Measurements from ENCODE around the gene ADNP2.

The ADNP2 gene

DNA sequence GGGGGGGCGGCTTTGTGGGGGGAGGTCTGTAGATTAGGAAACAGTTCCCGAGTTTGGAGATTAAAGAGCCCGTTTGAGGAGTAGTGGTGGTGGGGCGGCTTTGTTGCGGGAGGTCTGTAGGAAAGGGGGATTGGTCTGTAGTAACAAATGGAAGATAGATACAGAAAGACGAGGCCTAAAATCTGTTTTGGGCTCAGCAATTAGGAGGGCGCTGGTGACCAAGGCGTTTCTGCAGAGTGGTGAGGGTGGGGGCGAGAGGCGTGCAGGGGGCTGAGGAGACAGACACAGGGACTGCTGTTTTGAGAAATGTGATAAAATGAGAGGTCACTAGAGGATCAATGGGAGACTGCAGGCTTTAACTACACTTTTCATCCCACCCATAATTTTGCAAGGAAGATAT is 1.6 kb upstream of the ADNP2 start:
- H3K9ac ChIP-seq (ENCODE audit: low read length) = no peak overlapping the region

DNA sequence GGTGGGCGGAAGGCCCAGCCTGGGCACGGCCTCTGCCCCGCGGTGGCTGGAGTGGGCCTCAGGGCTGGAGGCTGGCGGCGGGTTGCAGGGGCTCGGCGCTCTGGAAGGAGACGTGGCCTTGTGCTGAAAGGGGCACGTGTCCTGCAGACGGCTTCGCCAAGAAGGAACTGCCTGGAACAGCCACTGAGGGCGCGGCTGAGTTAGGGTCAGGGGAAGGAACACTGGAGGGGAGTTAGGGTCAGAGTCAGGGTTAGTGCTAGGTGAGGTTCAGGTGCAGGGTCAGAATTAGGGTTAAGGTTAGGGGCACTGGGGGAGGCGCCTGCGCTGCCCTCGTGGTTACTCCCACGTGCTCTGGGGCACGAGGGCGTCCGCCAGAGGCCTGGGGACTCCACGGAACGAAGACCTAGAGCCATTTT is 933 bp upstream of the ADNP2 start:
- Histone ChIP-seq H3K9ac (ENCODE audit: low read length) (no peak overlapping the region), H3K27me3 (ENCODE audit: control insufficient read depth, insufficient read depth, low read length) (no peaks in the 10 kb centered on the region), H3K4me1 (ENCODE audit: control insufficient read depth, insufficient read depth, low read length) (peaks cover 54% of the 10 kb centered on the region), H3K9me3 (ENCODE audit: control insufficient read depth, insufficient read depth, low read depth, low read length) (no peaks in the 10 kb centered on the region), H3K36me3 (ENCODE audit: control insufficient read depth, insufficient read depth, low read length) (peaks cover 8% of the 10 kb centered on the region; the same call in 1 of the 2 replicates), H3K27ac (ENCODE audit: low read depth, low read length) (no peak overlapping the region), H3K4me3 (ENCODE audit: low read depth, low read length) (no peak overlapping the region)

More for the DNA sequence above, 1.6 kb upstream of the ADNP2 start:
- Histone ChIP-seq H3K4me3 (ENCODE audit: low read depth, low read length) (no peak overlapping the region), H3K4me1 (ENCODE audit: control insufficient read depth, insufficient read depth, low read length) (peaks cover 50% of the 10 kb centered on the region), H3K9me3 (ENCODE audit: control insufficient read depth, insufficient read depth, low read depth, low read length) (no peaks in the 10 kb centered on the region), H3K27me3 (ENCODE audit: control insufficient read depth, insufficient read depth, low read length) (no peaks in the 10 kb centered on the region), H3K27ac (ENCODE audit: low read depth, low read length) (no peak overlapping the region), H3K36me3 (ENCODE audit: control insufficient read depth, insufficient read depth, low read length) (peaks cover 8% of the 10 kb centered on the region; the same call in 1 of the 2 replicates)

DNA sequence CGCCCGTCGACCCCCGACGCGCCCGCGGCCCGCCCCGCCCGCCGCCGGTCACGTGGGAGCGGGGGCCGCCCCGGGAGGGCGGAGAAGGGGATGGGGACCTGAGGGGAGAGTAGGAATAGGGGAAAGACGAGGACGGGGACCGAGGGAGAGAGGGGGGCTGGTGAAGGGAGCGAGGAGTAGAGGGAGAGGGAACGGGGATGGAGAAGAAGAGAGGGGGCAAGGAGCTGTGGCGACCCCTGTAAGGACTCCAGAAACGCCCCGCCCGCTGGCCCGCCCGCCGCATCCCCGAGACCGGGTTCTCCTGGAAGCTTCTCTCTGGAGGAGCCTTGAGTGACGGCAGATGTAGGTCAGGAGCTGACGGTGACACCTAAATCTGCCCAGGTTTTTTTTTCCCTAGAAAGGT is 615 bp downstream of the ADNP2 start:
- H3K4me3 ChIP-seq (ENCODE audit: low read depth, low read length) = peak overlapping the region; percentile 88
- peak overlapping the region; percentile 78 for H3K9ac ChIP-seq (ENCODE audit: low read length)
- H3K4me1 ChIP-seq (ENCODE audit: control insufficient read depth, insufficient read depth, low read length) = peaks cover 50% of the 10 kb centered on the region
- H3K9me3 ChIP-seq (ENCODE audit: control insufficient read depth, insufficient read depth, low read depth, low read length) = no peaks in the 10 kb centered on the region
- peak overlapping the region; percentile 15; the same call in 1 of the 2 replicates for H3K27ac ChIP-seq (ENCODE audit: low read depth, low read length)
- H3K36me3 ChIP-seq (ENCODE audit: control insufficient read depth, insufficient read depth, low read length) = peaks cover 8% of the 10 kb centered on the region; the same call in 1 of the 2 replicates
- no peaks in the 10 kb centered on the region for H3K27me3 ChIP-seq (ENCODE audit: control insufficient read depth, insufficient read depth, low read length)

DNA sequence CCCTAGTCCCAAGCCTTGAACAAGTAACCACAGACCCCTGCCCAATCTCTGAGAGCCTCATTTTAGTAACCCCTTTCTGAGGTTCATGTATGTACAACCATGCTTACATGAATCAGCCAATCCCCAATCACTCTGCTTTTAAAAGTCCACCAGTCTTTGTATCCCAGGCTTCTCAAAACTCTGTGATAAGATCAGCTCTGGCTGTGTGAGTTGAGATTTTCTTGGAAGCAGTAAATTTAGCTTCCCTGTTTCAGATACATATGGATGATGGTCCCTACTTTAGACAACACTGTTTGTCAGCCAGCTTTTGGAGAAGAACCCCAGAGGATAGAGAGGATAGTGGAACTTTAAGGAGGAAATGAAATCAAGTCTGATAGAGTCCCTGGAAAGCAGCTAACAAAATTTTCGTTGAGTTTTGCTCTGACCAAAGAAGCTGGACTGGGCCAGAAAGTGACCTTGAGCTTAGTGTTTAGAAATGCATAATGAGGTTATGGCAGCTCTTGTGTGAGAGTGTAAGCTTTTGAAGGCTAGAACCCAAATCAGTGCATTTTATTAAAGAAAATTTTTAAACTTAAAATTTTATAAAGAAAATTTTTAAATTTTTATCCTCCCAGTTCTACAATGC is 3.7 kb downstream of the ADNP2 start:
- H3K27me3 ChIP-seq (ENCODE audit: control insufficient read depth, insufficient read depth, low read length) = no peaks in the 10 kb centered on the region
- H3K4me1 ChIP-seq (ENCODE audit: control insufficient read depth, insufficient read depth, low read length) = peaks cover 43% of the 10 kb centered on the region
- H3K9me3 ChIP-seq (ENCODE audit: control insufficient read depth, insufficient read depth, low read depth, low read length) = no peaks in the 10 kb centered on the region
- no peak overlapping the region for H3K9ac ChIP-seq (ENCODE audit: low read length)
- H3K4me3 ChIP-seq (ENCODE audit: low read depth, low read length) = peak overlapping the region; percentile 9; the same call in 1 of the 2 replicates
- H3K27ac ChIP-seq (ENCODE audit: low read depth, low read length) = peak overlapping the region; percentile 53; the same call in 1 of the 2 replicates
- peaks cover 20% of the 10 kb centered on the region for H3K36me3 ChIP-seq (ENCODE audit: control insufficient read depth, insufficient read depth, low read length)

DNA sequence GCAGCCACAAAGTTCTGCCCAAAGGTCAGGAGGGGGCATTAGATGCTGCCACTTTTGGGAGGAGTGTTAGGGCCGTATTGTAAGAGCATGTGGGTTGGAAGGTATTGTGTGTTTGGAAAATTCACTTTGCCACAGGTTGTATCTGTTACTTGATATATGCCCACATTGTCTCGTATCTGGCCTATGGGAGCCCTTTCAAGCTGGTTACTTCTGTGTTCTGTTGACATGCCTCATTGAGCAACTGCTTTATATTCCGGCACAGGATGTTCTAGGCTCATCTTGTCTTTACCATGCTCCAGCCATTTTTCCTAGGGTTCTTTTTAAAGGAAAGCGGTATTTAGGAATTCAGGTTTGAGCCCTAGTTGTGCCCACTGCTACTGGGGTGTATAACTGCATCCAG is 6.0 kb downstream of the ADNP2 start:
- Histone ChIP-seq H3K36me3 (ENCODE audit: control insufficient read depth, insufficient read depth, low read length) (peaks cover 42% of the 10 kb centered on the region), H3K9me3 (ENCODE audit: control insufficient read depth, insufficient read depth, low read depth, low read length) (no peaks in the 10 kb centered on the region), H3K9ac (ENCODE audit: low read length) (no peak overlapping the region)

GRCh38 chr18:80119111-80119510 is 10.0 kb downstream of the ADNP2 start:
- no peaks in the 10 kb centered on the region for H3K9me3 ChIP-seq (ENCODE audit: control insufficient read depth, insufficient read depth, low read depth, low read length)
- peak overlapping the region; percentile 58; the same call in 1 of the 2 replicates for H3K27ac ChIP-seq (ENCODE audit: low read depth, low read length)
- H3K4me3 ChIP-seq (ENCODE audit: low read depth, low read length) = no peak overlapping the region
- H3K4me1 ChIP-seq (ENCODE audit: control insufficient read depth, insufficient read depth, low read length) = peaks cover 41% of the 10 kb centered on the region
- no peaks in the 10 kb centered on the region for H3K27me3 ChIP-seq (ENCODE audit: control insufficient read depth, insufficient read depth, low read length)
- H3K9ac ChIP-seq (ENCODE audit: low read length) = no peak overlapping the region
- H3K36me3 ChIP-seq (ENCODE audit: control insufficient read depth, insufficient read depth, low read length) = peaks cover 62% of the 10 kb centered on the region

More for the DNA sequence above, 6.0 kb downstream of the ADNP2 start:
- H3K27ac ChIP-seq (ENCODE audit: low read depth, low read length) = no peak overlapping the region
- no peaks in the 10 kb centered on the region for H3K27me3 ChIP-seq (ENCODE audit: control insufficient read depth, insufficient read depth, low read length)
- H3K4me1 ChIP-seq (ENCODE audit: control insufficient read depth, insufficient read depth, low read length) = peaks cover 59% of the 10 kb centered on the region
- no peak overlapping the region for H3K4me3 ChIP-seq (ENCODE audit: low read depth, low read length)

- Histone ChIP-seq H3K9ac (ENCODE audit: low read length) (no peak overlapping the region), H3K4me1 (ENCODE audit: control insufficient read depth, insufficient read depth, low read length) (peaks cover 36% of the 10 kb centered on the region), H3K4me3 (ENCODE audit: low read depth, low read length) (no peak overlapping the region), H3K36me3 (ENCODE audit: control insufficient read depth, insufficient read depth, low read length) (peaks cover 67% of the 10 kb centered on the region), H3K9me3 (ENCODE audit: control insufficient read depth, insufficient read depth, low read depth, low read length) (no peaks in the 10 kb centered on the region), H3K27me3 (ENCODE audit: control insufficient read depth, insufficient read depth, low read length) (no peaks in the 10 kb centered on the region), H3K27ac (ENCODE audit: low read depth, low read length) (0 out of 2 replicates have a peak overlapping the region, but pooled peaks have one; percentile 14)
These were observed 11.9 kb downstream of the ADNP2 start for GRCh38 chr18:80120932-80121331.

- Histone ChIP-seq H3K27ac (ENCODE audit: low read depth, low read length) (no peak overlapping the region), H3K27me3 (ENCODE audit: control insufficient read depth, insufficient read depth, low read length) (no peaks in the 10 kb centered on the region), H3K36me3 (ENCODE audit: control insufficient read depth, insufficient read depth, low read length) (peaks cover 50% of the 10 kb centered on the region), H3K9ac (ENCODE audit: low read length) (no peak overlapping the region), H3K4me1 (ENCODE audit: control insufficient read depth, insufficient read depth, low read length) (peaks cover 20% of the 10 kb centered on the region), H3K9me3 (ENCODE audit: control insufficient read depth, insufficient read depth, low read depth, low read length) (no peaks in the 10 kb centered on the region), H3K4me3 (ENCODE audit: low read depth, low read length) (no peak overlapping the region)
These were observed 15.1 kb downstream of the ADNP2 start for GRCh38 chr18:80124131-80124530.

DNA sequence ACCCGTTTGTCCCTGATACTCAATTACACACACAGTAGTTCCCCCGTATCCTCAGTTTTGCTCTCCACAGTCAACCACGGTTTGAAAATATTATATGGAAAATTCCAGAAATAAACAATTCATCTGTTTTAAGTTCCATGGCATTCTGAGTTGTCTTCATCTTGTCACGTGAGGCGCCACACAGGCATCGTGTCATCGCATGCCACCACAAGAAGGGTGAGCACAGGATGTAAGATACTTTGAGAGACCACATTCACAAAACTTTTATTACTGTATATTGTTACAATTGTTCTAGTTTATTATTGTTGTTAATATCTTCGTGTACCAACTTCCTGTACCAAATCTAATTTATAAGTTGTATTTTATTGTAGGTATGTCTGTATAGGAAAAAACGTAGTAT is 17.7 kb downstream of the ADNP2 start:
- peaks cover 33% of the 10 kb centered on the region for H3K36me3 ChIP-seq (ENCODE audit: control insufficient read depth, insufficient read depth, low read length)
- no peak overlapping the region for H3K4me3 ChIP-seq (ENCODE audit: low read depth, low read length)
- H3K27me3 ChIP-seq (ENCODE audit: control insufficient read depth, insufficient read depth, low read length) = no peaks in the 10 kb centered on the region
- H3K27ac ChIP-seq (ENCODE audit: low read depth, low read length) = no peak overlapping the region
- peaks cover 22% of the 10 kb centered on the region for H3K4me1 ChIP-seq (ENCODE audit: control insufficient read depth, insufficient read depth, low read length)
- no peaks in the 10 kb centered on the region for H3K9me3 ChIP-seq (ENCODE audit: control insufficient read depth, insufficient read depth, low read depth, low read length)
- no peak overlapping the region for H3K9ac ChIP-seq (ENCODE audit: low read length)

DNA sequence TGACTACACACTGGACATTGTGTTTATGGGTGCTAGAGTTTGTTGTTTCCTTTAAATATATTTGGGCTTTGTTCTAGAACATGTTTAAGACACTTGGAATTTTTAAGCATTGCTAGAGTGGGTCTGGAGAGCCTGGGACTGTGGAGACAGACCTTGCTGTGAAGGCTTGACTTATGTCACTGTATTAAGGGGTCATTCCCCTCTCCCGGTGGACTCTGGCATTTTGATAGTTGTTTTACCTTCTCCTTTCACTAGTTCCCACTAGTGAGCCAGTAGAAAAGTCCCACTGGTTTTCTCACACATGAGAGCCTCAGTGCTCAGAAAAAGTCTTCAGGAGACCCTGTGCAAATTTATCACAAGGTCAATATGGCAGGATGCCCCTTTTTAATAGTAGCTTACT is 18.6 kb downstream of the ADNP2 start:
- Histone ChIP-seq H3K9ac (ENCODE audit: low read length) (no peak overlapping the region), H3K9me3 (ENCODE audit: control insufficient read depth, insufficient read depth, low read depth, low read length) (no peaks in the 10 kb centered on the region), H3K4me1 (ENCODE audit: control insufficient read depth, insufficient read depth, low read length) (peaks cover 22% of the 10 kb centered on the region), H3K27ac (ENCODE audit: low read depth, low read length) (no peak overlapping the region), H3K4me3 (ENCODE audit: low read depth, low read length) (no peak overlapping the region), H3K27me3 (ENCODE audit: control insufficient read depth, insufficient read depth, low read length) (no peaks in the 10 kb centered on the region), H3K36me3 (ENCODE audit: control insufficient read depth, insufficient read depth, low read length) (peaks cover 33% of the 10 kb centered on the region)

- Histone ChIP-seq H3K36me3 (ENCODE audit: control insufficient read depth, insufficient read depth, low read length) (peaks cover 45% of the 10 kb centered on the region), H3K4me3 (ENCODE audit: low read depth, low read length) (no peak overlapping the region), H3K9me3 (ENCODE audit: control insufficient read depth, insufficient read depth, low read depth, low read length) (no peaks in the 10 kb centered on the region), H3K27me3 (ENCODE audit: control insufficient read depth, insufficient read depth, low read length) (no peaks in the 10 kb centered on the region), H3K9ac (ENCODE audit: low read length) (no peak overlapping the region), H3K27ac (ENCODE audit: low read depth, low read length) (no peak overlapping the region), H3K4me1 (ENCODE audit: control insufficient read depth, insufficient read depth, low read length) (peaks cover 18% of the 10 kb centered on the region)
These were observed 20.8 kb downstream of the ADNP2 start for GRCh38 chr18:80129672-80130367.

All from HUES6 (cell line).